Naive thymus-derived CD4-positive, alpha-beta T cell (primary cell): ENCODE measurements around the gene GTPBP1. TPM values are rescaled to one million over a fixed set of nuclear protein-coding genes. Genes with fewer than 3 reads are reported as not detected.

ENCODE experiments used
- ATAC-seq: fragments of 150-1000 bp; cut with Tn5 transposase; 2 replicates; pipeline ENCODE4 v1.10.0; 2021; ENCODE audit warnings: mild to moderate bottlenecking, moderate library complexity
- CTCF ChIA-PET: fragments of 350-600 bp; sonication (Branson Sonifier 250); formaldehyde crosslinking; loops from one replicate; lab custom pipeline; 2021; ENCODE audit warnings: antibody characterized with exemption; lab: Charles Lee
- POLR2A ChIA-PET: fragments of 350-600 bp; sonication (Branson Sonifier 250); formaldehyde crosslinking; loops from one replicate; lab custom pipeline; 2021; ENCODE audit warnings: antibody characterized with exemption, inconsistent platforms; lab: Charles Lee
- DNase-seq, 9 donors: peaks; one replicate each; pipeline versions ENCODE4 v3.0.0 to v3.0.0-alpha.2; 2020 to 2022; ENCODE audit warnings: mixed read lengths in 1 of 9
- H3K27ac ChIP-seq: one replicate; pipeline ENCODE4 v1.7.0; 2013; ENCODE audit warnings: mild to moderate bottlenecking, low read depth, low read length, moderate library complexity
- H3K27me3 ChIP-seq, 2 donors: one replicate each; pipeline ENCODE4 v1.7.0; 2013; ENCODE audit warnings: low read length in 2 of 2, mild to moderate bottlenecking in 2 of 2, moderate library complexity in 2 of 2; ENCODE audit not compliant: control insufficient read depth in 2 of 2, insufficient read depth in 2 of 2
- H3K36me3 ChIP-seq, 3 experiments: 1 replicate in 2 of 3; 2 replicates in 1 of 3; pipeline ENCODE4 v1.7.0; 2013; ENCODE audit warnings: low read length in 3 of 3, mild to moderate bottlenecking in 3 of 3, moderate library complexity in 1 of 3; ENCODE audit not compliant: insufficient read depth in 3 of 3, control insufficient read depth in 2 of 3
- H3K4me1 ChIP-seq, 2 donors: one replicate each; pipeline ENCODE4 v1.7.0; 2013; ENCODE audit warnings: low read length in 2 of 2, mild to moderate bottlenecking in 2 of 2, moderate library complexity in 1 of 2; ENCODE audit not compliant: control insufficient read depth in 2 of 2, insufficient read depth in 2 of 2
- H3K4me3 ChIP-seq: 2 replicates; pipeline ENCODE4 v1.7.0; 2013; ENCODE audit warnings: mild to moderate bottlenecking, low read length
- H3K9me3 ChIP-seq, 3 experiments: 1 replicate in 2 of 3; 2 replicates in 1 of 3; pipeline ENCODE4 v1.7.0; 2013; ENCODE audit warnings: low read length in 3 of 3; ENCODE audit not compliant: control insufficient read depth in 2 of 3
- H3K27ac Mint-ChIP-seq, 9 donors: one replicate each; pipeline ENCODE4 v1.8.0; 2020 to 2022; ENCODE audit warnings: mixed read lengths in 9 of 9, mild to moderate bottlenecking in 8 of 9, moderate library complexity in 5 of 9, inconsistent platforms in 2 of 9
- H3K27me3 Mint-ChIP-seq, 5 donors: one replicate each; pipeline ENCODE4 v1.8.0; 2021 to 2022; ENCODE audit warnings: mixed read lengths in 5 of 5, mild to moderate bottlenecking in 1 of 5
- H3K36me3 Mint-ChIP-seq, 5 donors: one replicate each; pipeline ENCODE4 v1.8.0; 2020 to 2022; ENCODE audit warnings: mixed read lengths in 5 of 5, mild to moderate bottlenecking in 3 of 5, inconsistent platforms in 1 of 5
- H3K4me1 Mint-ChIP-seq, 7 donors: one replicate each; pipeline ENCODE4 v1.8.0; 2020 to 2022; ENCODE audit warnings: mixed read lengths in 7 of 7, mild to moderate bottlenecking in 3 of 7, inconsistent platforms in 1 of 7
- H3K4me3 Mint-ChIP-seq, 10 donors: one replicate each; pipeline ENCODE4 v1.8.0; 2020 to 2022; ENCODE audit warnings: mild to moderate bottlenecking in 10 of 10, mixed read lengths in 10 of 10, moderate library complexity in 6 of 10, inconsistent platforms in 2 of 10
- H3K9me3 Mint-ChIP-seq, 11 donors: one replicate each; pipeline ENCODE4 v1.8.0; 2020 to 2022; ENCODE audit warnings: mixed read lengths in 11 of 11, mild to moderate bottlenecking in 4 of 11, inconsistent platforms in 1 of 11, moderate library complexity in 1 of 11
- intact Hi-C, 2 donors: fragments of 100-400 bp; cut with micrococcal nuclease; formaldehyde crosslinking; loops; one replicate each; pipeline ENCODE4 v1.15.1; 2023
- polyA plus RNA-seq, 2 donors: library from polyadenylated mRNA; unstranded; fragments of 300-500 nt; fragmentation: Illumina TruSeq; gene quantifications; one replicate each; pipeline ENCODE4 v1.2.3, GENCODE V29; 2021
- total RNA-seq, 6 experiments: library from RNA in 5 of 6; stranded (reverse) in 5 of 6; gene quantifications; 1 replicate in 5 of 6; 2 replicates in 1 of 6; pipeline ENCODE4 v1.2.3 and lab custom pipeline; 2021 to 2026

GTPBP1 gene
- total and polyA plus RNA-seq, 7 experiments from 2014 or later: 16.9 to 209 (median 83.4) TPM

- Histone ChIP-seq H3K27ac (peak overlapping the region; percentile 8), H3K4me3 (no peak overlapping the region), H3K4me1 (no peaks in the 10 kb centered on the region), H3K36me3 (peaks cover 30 to 93% (median 44%) of the 10 kb centered on the region in 3 experiments), H3K9me3 (no peaks in the 10 kb centered on the region), H3K27me3 (no peaks in the 10 kb centered on the region)
- DNase-seq: peak in 7 of 9 donors; percentile 33 to 63 (median 50)
- POLR2A ChIA-PET: interaction anchor here (0.7 to 31.4 kb wide), 5 partner anchors 9 to 116 kb away, joined by 3 to 1007 read pairs (median 3); partner anchors contain the start of gene SUN2
- peak; percentile 86 for ATAC-seq
- peak overlapping the region in 1 of 10 donors; percentile 15 for H3K4me3 Mint-ChIP-seq
- H3K36me3 Mint-ChIP-seq: peaks cover 13 to 56% (median 20%) of the 10 kb centered on the region in 5 donors
- intact Hi-C loops: loop anchor here in 1 of 2 donors (1.0 to 2.0 kb wide), 3 partner anchors 20 to 118 kb away; partner anchors contain the start of gene GTPBP1
- peak overlapping the region in 8 of 9 donors; percentile 50 to 91 (median 76) for H3K27ac Mint-ChIP-seq
- H3K27me3 Mint-ChIP-seq: no peaks in the 10 kb centered on the region
- H3K4me1 Mint-ChIP-seq: peaks cover 5 to 25% (median 11%) of the 10 kb centered on the region in 7 donors
- peaks cover 0 to 2% (median 0%) of the 10 kb centered on the region in 11 donors for H3K9me3 Mint-ChIP-seq
- CTCF ChIA-PET: interaction anchor here (0.6 to 2.4 kb wide), 19 partner anchors 9 to 143 kb away, joined by 3 to 12 read pairs (median 4); no protein-coding TSS in a partner anchor
These were observed 19.3 kb downstream of the GTPBP1 start for GRCh38 chr22:38724926-38725571.

- Histone ChIP-seq H3K27me3 (no peaks in the 10 kb centered on the region), H3K27ac (no peak overlapping the region), H3K4me1 (no peaks in the 10 kb centered on the region), H3K4me3 (no peak overlapping the region), H3K36me3 (peaks cover 33 to 98% (median 55%) of the 10 kb centered on the region in 3 experiments), H3K9me3 (no peaks in the 10 kb centered on the region)
- Mint-ChIP-seq H3K9me3 (peaks cover 0 to 8% (median 0%) of the 10 kb centered on the region in 11 donors), H3K27me3 (no peaks in the 10 kb centered on the region), H3K36me3 (peaks cover 13 to 66% (median 27%) of the 10 kb centered on the region in 5 donors), H3K4me3 (no peak overlapping the region), H3K27ac (peak overlapping the region in 7 of 9 donors; percentile 46 to 85 (median 65)), H3K4me1 (peaks cover 8 to 35% (median 14%) of the 10 kb centered on the region in 7 donors)
- POLR2A ChIA-PET: interaction anchor here (1.0 to 31.4 kb wide), 3 partner anchors 8 to 115 kb away, joined by 3 to 1007 read pairs (median 51); partner anchors contain the start of gene SUN2
- ATAC-seq (no peak), DNase-seq (no peak)
- CTCF ChIA-PET: interaction anchor here (0.7 to 2.2 kb wide), 5 partner anchors 8 to 74 kb away, joined by 3 to 8 read pairs (median 7); no protein-coding TSS in a partner anchor
- intact Hi-C loops: loop anchor here in 1 of 2 donors (1.0 to 2.0 kb wide), 3 partner anchors 21 to 117 kb away; partner anchors contain the start of gene GTPBP1
These were observed 20.3 kb downstream of the GTPBP1 start for GRCh38 chr22:38725900-38726655.

- CTCF ChIA-PET: no interaction called here
- H3K4me3 ChIP-seq: no peak overlapping the region
- no peak for ATAC-seq
- Mint-ChIP-seq H3K27ac (peak overlapping the region in 6 of 9 donors; percentile 12 to 76 (median 52)), H3K36me3 (peaks cover 8 to 61% (median 23%) of the 10 kb centered on the region in 5 donors), H3K27me3 (no peaks in the 10 kb centered on the region), H3K4me1 (peaks cover 8 to 30% (median 16%) of the 10 kb centered on the region in 7 donors), H3K9me3 (peaks cover 0 to 8% (median 0%) of the 10 kb centered on the region in 11 donors), H3K4me3 (no peak overlapping the region)
- intact Hi-C loops: no loop called here
- no peaks in the 10 kb centered on the region for H3K27me3 ChIP-seq
- H3K9me3 ChIP-seq: no peaks in the 10 kb centered on the region
- H3K36me3 ChIP-seq: peaks cover 33 to 97% (median 57%) of the 10 kb centered on the region in 3 experiments
- POLR2A ChIA-PET: interaction anchor here (0.6 to 31.4 kb wide), 4 partner anchors 7 to 29 kb away, joined by 3 to 1007 read pairs (median 27); partner anchors contain the start of gene SUN2
- no peaks in the 10 kb centered on the region for H3K4me1 ChIP-seq
- DNase-seq: no peak
- no peak overlapping the region for H3K27ac ChIP-seq
These were observed 21.4 kb downstream of the GTPBP1 start for GRCh38 chr22:38727123-38727522.

GRCh38 chr22:38727530-38728451 is 22.0 kb downstream of the GTPBP1 start:
- H3K36me3 Mint-ChIP-seq: peaks cover 8 to 61% (median 23%) of the 10 kb centered on the region in 5 donors

GRCh38 chr22:38728871-38729796 is 23.4 kb downstream of the GTPBP1 start:
- intact Hi-C loops: no loop called here
- H3K27ac Mint-ChIP-seq: peak overlapping the region; percentile 46 to 91 (median 62)

More at GRCh38 chr22:38727530-38728451, 22.0 kb downstream of the GTPBP1 start:
- H3K4me3 ChIP-seq: no peak overlapping the region
- H3K27ac ChIP-seq: peak overlapping the region; percentile 19
- no peak overlapping the region for H3K4me3 Mint-ChIP-seq
- H3K27me3 ChIP-seq: no peaks in the 10 kb centered on the region
- peak overlapping the region in 6 of 9 donors; percentile 59 to 82 (median 65) for H3K27ac Mint-ChIP-seq
- ATAC-seq: no peak
- intact Hi-C loops: no loop called here
- H3K4me1 Mint-ChIP-seq: peaks cover 11 to 34% (median 17%) of the 10 kb centered on the region in 7 donors
- no peak for DNase-seq
- no peaks in the 10 kb centered on the region for H3K27me3 Mint-ChIP-seq
- CTCF ChIA-PET: no interaction called here
- POLR2A ChIA-PET: interaction anchor here (0.6 to 31.4 kb wide), 5 partner anchors 13 to 46 kb away, joined by 3 to 1007 read pairs (median 3); partner anchors contain the start of genes GTPBP1, SUN2 and TOMM22
- peaks cover 0 to under 1% of the 10 kb centered on the region in 2 donors for H3K4me1 ChIP-seq
- H3K36me3 ChIP-seq: peaks cover 26 to 90% (median 57%) of the 10 kb centered on the region in 3 experiments
- H3K9me3 ChIP-seq: no peaks in the 10 kb centered on the region
- peaks cover 0 to 8% (median 0%) of the 10 kb centered on the region in 11 donors for H3K9me3 Mint-ChIP-seq

More at GRCh38 chr22:38728871-38729796, 23.4 kb downstream of the GTPBP1 start:
- no peaks in the 10 kb centered on the region for H3K27me3 Mint-ChIP-seq
- H3K4me1 Mint-ChIP-seq: peaks cover 18 to 45% (median 26%) of the 10 kb centered on the region in 7 donors
- Histone ChIP-seq H3K27ac (no peak overlapping the region), H3K27me3 (no peaks in the 10 kb centered on the region), H3K9me3 (no peaks in the 10 kb centered on the region), H3K36me3 (peaks cover 24 to 85% (median 55%) of the 10 kb centered on the region in 3 experiments), H3K4me3 (no peak overlapping the region), H3K4me1 (peaks cover 5 to 7% of the 10 kb centered on the region in 2 donors)
- ATAC-seq (no peak), DNase-seq (no peak)
- ChIA-PET CTCF (interaction anchor here (0.9 kb wide), 1 partner anchor 117 kb away, joined by 3 read pairs; no protein-coding TSS in a partner anchor), POLR2A (interaction anchor here (0.6 to 31.4 kb wide), 7 partner anchors 9 to 1615 kb away, joined by 3 to 1007 read pairs (median 5); partner anchors contain the start of genes GTPBP1, SUN2 and TOMM22)
- peaks cover 8 to 53% (median 23%) of the 10 kb centered on the region in 5 donors for H3K36me3 Mint-ChIP-seq
- peaks cover 0 to 8% (median 0%) of the 10 kb centered on the region in 11 donors for H3K9me3 Mint-ChIP-seq
- H3K4me3 Mint-ChIP-seq: peak overlapping the region in 1 of 10 donors; percentile 18
